HL-60 (cell line): ENCODE results near the gene HOXB4.

Experiments used
- CTCF ChIP-seq: IDR thresholded peaks from one replicate; pipeline ENCODE4 v1.5.1; 2011; ENCODE audit warnings: low read length, control low read depth, inconsistent platforms; ENCODE audit not compliant: insufficient read depth
- GABPA ChIP-seq: IDR thresholded peaks from 2 replicates; pipeline ENCODE4 v1.6.1; 2012; ENCODE audit warnings: low read depth
- POLR2AphosphoS5 ChIP-seq: IDR thresholded peaks from 2 replicates; pipeline ENCODE4 v1.6.1; 2012; ENCODE audit warnings: low read depth
- SPI1 ChIP-seq: IDR thresholded peaks from 2 replicates; pipeline ENCODE4 v1.6.1; 2012; ENCODE audit warnings: low read depth, mild to moderate bottlenecking, borderline replicate concordance
- TF ChIP-seq, protein P1 (sequence below): IDR thresholded peaks from 2 replicates; pipeline ENCODE4 v1.6.1; 2012; ENCODE audit warnings: low read depth; ENCODE audit not compliant: insufficient replicate concordance

DNA sequence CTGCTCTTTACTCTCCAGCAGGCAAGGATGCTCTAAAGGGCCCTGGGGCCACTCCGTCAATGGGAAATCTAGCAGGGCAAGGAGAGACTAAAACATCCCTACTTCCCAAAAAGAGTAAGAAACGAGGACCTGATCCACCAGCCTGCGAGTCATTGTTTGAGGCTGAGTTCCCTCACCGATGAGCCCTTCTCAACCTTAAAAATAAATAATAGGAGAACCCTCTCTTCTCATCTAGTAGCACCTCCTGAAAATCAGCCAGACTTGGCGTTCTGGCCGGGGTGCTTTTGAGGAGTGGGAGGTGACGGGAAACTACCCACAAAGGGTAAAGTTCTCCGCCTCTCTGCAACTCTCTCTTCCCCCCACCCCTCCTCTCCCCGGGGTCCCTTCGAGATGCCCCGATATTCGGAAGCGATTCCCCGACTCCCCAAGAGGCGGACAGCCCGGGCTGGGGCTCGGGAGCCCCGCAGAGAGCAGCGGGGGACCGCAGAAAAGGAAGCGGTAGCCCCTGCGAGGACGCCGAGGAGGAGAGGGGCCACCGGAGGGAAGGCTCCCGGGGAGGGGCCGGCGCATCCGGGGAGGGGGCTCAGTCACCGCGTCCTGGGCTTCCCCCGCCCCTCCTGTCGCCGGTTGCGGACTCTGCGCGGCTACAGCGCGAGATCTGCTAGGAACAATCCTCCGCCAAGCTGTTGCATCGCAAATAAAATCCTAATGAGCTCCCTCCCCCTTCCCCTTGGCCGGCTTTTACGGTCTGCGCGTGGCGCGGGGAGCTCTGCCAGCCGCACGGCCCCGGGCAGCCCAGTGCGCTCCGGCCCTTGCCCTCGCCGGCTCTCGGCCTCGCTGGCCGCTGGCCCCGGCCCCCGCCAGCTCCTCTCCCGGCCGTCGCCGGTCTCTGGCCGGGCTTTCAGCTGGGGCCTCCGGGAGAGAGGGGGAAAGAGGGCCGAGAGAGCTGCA is 46.7 kb upstream of the HOXB4 start:
- TF ChIP-seq CTCF = no peak
- TF ChIP-seq POLR2AphosphoS5 = no peak
- no peak for TF ChIP-seq GABPA
- TF ChIP-seq, protein P1, sequence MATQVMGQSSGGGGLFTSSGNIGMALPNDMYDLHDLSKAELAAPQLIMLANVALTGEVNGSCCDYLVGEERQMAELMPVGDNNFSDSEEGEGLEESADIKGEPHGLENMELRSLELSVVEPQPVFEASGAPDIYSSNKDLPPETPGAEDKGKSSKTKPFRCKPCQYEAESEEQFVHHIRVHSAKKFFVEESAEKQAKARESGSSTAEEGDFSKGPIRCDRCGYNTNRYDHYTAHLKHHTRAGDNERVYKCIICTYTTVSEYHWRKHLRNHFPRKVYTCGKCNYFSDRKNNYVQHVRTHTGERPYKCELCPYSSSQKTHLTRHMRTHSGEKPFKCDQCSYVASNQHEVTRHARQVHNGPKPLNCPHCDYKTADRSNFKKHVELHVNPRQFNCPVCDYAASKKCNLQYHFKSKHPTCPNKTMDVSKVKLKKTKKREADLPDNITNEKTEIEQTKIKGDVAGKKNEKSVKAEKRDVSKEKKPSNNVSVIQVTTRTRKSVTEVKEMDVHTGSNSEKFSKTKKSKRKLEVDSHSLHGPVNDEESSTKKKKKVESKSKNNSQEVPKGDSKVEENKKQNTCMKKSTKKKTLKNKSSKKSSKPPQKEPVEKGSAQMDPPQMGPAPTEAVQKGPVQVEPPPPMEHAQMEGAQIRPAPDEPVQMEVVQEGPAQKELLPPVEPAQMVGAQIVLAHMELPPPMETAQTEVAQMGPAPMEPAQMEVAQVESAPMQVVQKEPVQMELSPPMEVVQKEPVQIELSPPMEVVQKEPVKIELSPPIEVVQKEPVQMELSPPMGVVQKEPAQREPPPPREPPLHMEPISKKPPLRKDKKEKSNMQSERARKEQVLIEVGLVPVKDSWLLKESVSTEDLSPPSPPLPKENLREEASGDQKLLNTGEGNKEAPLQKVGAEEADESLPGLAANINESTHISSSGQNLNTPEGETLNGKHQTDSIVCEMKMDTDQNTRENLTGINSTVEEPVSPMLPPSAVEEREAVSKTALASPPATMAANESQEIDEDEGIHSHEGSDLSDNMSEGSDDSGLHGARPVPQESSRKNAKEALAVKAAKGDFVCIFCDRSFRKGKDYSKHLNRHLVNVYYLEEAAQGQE = no peak
- no peak for TF ChIP-seq SPI1
